Endometrium (tissue), 2 donors: Measurements from ENCODE around the gene TIMM10.

ENCODE experiments used
- FAIRE-seq: peaks from 2 replicates; lab custom pipeline; 2012; peaks lifted over from hg19 to GRCh38; lab: Jason Lieb, UNC
- donor health status: control.
- donor health status: control.

Gene TIMM10

GRCh38 chr11:57482782-57483561, 47.6 kb downstream of the TIMM10 start:
- no peak for FAIRE-seq

GRCh38 chr11:57481915-57482781, 48.4 kb downstream of the TIMM10 start:
- no peak for FAIRE-seq

GRCh38 chr11:57481315-57481714, 49.2 kb downstream of the TIMM10 start:
- FAIRE-seq = no peak

GRCh38 chr11:57480409-57481137, 50.0 kb downstream of the TIMM10 start:
- FAIRE-seq = no peak

GRCh38 chr11:57479911-57480310, 50.6 kb downstream of the TIMM10 start:
- FAIRE-seq = no peak

GRCh38 chr11:57479021-57479663, 51.4 kb downstream of the TIMM10 start:
- FAIRE-seq = no peak
